GM23248 (cell line): ENCODE measurements around the gene FSTL4.

ENCODE experiments used
- EZH2 ChIP-seq: fragments of 200-600 bp; sonication (generic); IDR thresholded peaks from 2 replicates; pipeline ENCODE4 v1.6.1; 2018; ENCODE audit warnings: antibody characterized with exemption, mild to moderate bottlenecking; ENCODE audit not compliant: insufficient read depth, poor library complexity, severe bottlenecking
- EZH2phosphoT487 ChIP-seq: fragments of 200-600 bp; sonication (generic); IDR thresholded peaks from 2 replicates; pipeline ENCODE4 v1.6.1; 2018; ENCODE audit warnings: antibody characterized with exemption, moderate library complexity, mild to moderate bottlenecking, low read depth; ENCODE audit not compliant: insufficient read depth

DNA sequence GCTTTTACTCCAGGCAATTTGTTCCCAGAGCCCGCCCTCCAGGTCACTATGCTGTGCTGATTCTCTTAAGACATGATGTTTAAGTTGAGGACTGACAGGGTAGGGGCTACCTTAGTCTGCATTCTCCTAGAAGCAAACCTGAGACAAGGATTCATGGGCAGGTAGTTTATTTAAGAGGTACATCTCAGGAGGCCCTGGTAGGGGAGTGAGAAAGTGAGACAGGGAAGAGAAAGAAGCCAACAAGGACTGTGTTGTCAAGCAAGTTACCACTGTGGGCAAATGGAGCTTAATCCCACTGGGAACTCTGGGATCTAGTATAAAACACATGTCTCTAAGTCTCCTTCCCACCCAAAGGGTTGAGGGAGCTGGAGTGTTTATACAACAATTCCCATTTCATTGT lies 43.6 kb upstream of the FSTL4 start:
- TF ChIP-seq EZH2, result no peak
- TF ChIP-seq EZH2phosphoT487, result no peak
